Small intestine (tissue), 7 donors: ENCODE measurements around the gene PCDHGB1. TPM values are rescaled to one million over a fixed set of nuclear protein-coding genes. Genes with fewer than 3 reads are reported as not detected.
A peak's percentile ranks its signal among the peaks of the same experiment; 100 is the strongest.
"Not testable (repeated sequence)": the region's sequence is repeated elsewhere in the genome, so short reads cannot be mapped to it uniquely, and the experiment has no call there.

Experiments used
- DNase-seq, 2 donors: peaks; one replicate each; pipeline versions ENCODE4 v3.0.0 to v3.0.0-alpha.2; 2013
- FAIRE-seq: peaks from 2 replicates; lab custom pipeline; 2012; peaks lifted over from hg19 to GRCh38; lab: Jason Lieb, UNC
- H3K27ac ChIP-seq, 3 donors: one replicate each; pipeline ENCODE4 v1.5.1; 2013; ENCODE audit warnings: low read length in 2 of 3, mild to moderate bottlenecking in 2 of 3, control low read depth in 1 of 3, inconsistent platforms in 1 of 3, low read depth in 1 of 3, moderate library complexity in 1 of 3
- H3K27me3 ChIP-seq, 3 donors: one replicate each; pipeline ENCODE4 v1.6.1; 2013; ENCODE audit warnings: low read length in 3 of 3, inconsistent platforms in 1 of 3; ENCODE audit not compliant: control insufficient read depth in 3 of 3, insufficient read depth in 3 of 3
- H3K36me3 ChIP-seq, 3 donors: one replicate each; pipeline ENCODE4 v1.6.1; 2013; ENCODE audit warnings: low read length in 3 of 3, inconsistent platforms in 1 of 3, low read depth in 1 of 3, mild to moderate bottlenecking in 1 of 3, moderate library complexity in 1 of 3; ENCODE audit not compliant: control insufficient read depth in 3 of 3, insufficient read depth in 2 of 3
- H3K4me1 ChIP-seq, 3 donors: one replicate each; pipeline ENCODE4 v1.6.1; 2013; ENCODE audit warnings: low read length in 2 of 3, inconsistent platforms in 1 of 3, low read depth in 1 of 3, mild to moderate bottlenecking in 1 of 3, moderate library complexity in 1 of 3; ENCODE audit not compliant: control insufficient read depth in 3 of 3, insufficient read depth in 2 of 3
- H3K4me3 ChIP-seq, 3 donors: one replicate each; pipeline ENCODE4 v1.5.1; 2013; ENCODE audit warnings: low read length in 3 of 3, control low read depth in 1 of 3, inconsistent platforms in 1 of 3, low read depth in 1 of 3, mild to moderate bottlenecking in 1 of 3, moderate library complexity in 1 of 3
- H3K9me3 ChIP-seq, 2 donors: one replicate each; pipeline ENCODE4 v1.6.1; 2013; ENCODE audit warnings: low read depth in 1 of 2, low read length in 1 of 2; ENCODE audit not compliant: control insufficient read depth in 2 of 2, insufficient read depth in 1 of 2
- WGBS, 3 donors: extraction: QIAGEN DNeasy Blood & Tissue Kit; methylation state at CpG; one replicate each; pipeline ENCODE4 v1.1.7; 2013; 5-methylcytosine and 5-hydroxymethylcytosine counted together
- polyA plus RNA-seq, 4 donors: library from polyadenylated mRNA; stranded (reverse) in 3 of 4; unstranded in 1 of 4; fragments of 200-250 nt in 3 of 4; fragments of 120-200 nt in 1 of 4; gene quantifications; one replicate each; pipeline versions ENCODE4 v1.2.1 to v1.2.3, GENCODE V29; 2013
- donor health status: healthy with polysubstance abuse.
- donor health status: control.
- donor health status: control.
- donor health status: Bipolar disorder and iron deficiency.
- donor health status: healthy.

The PCDHGB1 gene
- polyA plus RNA-seq, 4 donors = 0.19 to 0.21 TPM; not detected in 2

GRCh38 chr5:141384471-141385267 lies 34.8 kb downstream of the PCDHGB1 start:
- peaks cover 3 to 56% of the 10 kb centered on the region in 2 donors for H3K9me3 ChIP-seq
- 55 to 62% (median 58%) methylated on average over 43 of the region's 43 CpGs for WGBS, 3 donors
- no peaks in the 10 kb centered on the region for H3K4me1 ChIP-seq
- no peaks in the 10 kb centered on the region for H3K36me3 ChIP-seq
- H3K27ac ChIP-seq = no peak overlapping the region
- peaks cover 0 to 35% (median 15%) of the 10 kb centered on the region in 3 donors for H3K27me3 ChIP-seq
- H3K4me3 ChIP-seq = no peak overlapping the region
- FAIRE-seq (no peak), DNase-seq (no peak)

GRCh38 chr5:141387557-141388311 lies 37.8 kb downstream of the PCDHGB1 start, which contains the start of gene PCDHGB4:
PCDHGB4 (plus strand) TSS chr5:141387698; CDS start chr5:141387885, 187 bp downstream.
- peak in 1 of 2 donors; percentile 30 for DNase-seq
- Histone ChIP-seq H3K9me3 (peaks cover 7 to 58% of the 10 kb centered on the region in 2 donors), H3K27me3 (peaks cover 0 to 40% (median 17%) of the 10 kb centered on the region in 3 donors)
- H3K36me3 ChIP-seq, H3K4me1 ChIP-seq, H3K4me3 ChIP-seq, H3K27ac ChIP-seq, FAIRE-seq: not testable (repeated sequence)
- 14 to 42% (median 39%) methylated on average over 17 to 22 of the region's 40 CpGs for WGBS, 3 donors

GRCh38 chr5:141388661-141389060 lies 38.8 kb downstream of the PCDHGB1 start:
- Histone ChIP-seq H3K4me1 (no peaks in the 10 kb centered on the region), H3K9me3 (peaks cover 8 to 58% of the 10 kb centered on the region in 2 donors), H3K27ac (no peak overlapping the region), H3K4me3 (no peak overlapping the region), H3K36me3 (no peaks in the 10 kb centered on the region), H3K27me3 (peaks cover 0 to 39% (median 17%) of the 10 kb centered on the region in 3 donors)
- 49 to 56% (median 49%) methylated on average over 10 of the region's 10 CpGs for WGBS, 3 donors
- DNase-seq (no peak), FAIRE-seq (no peak)

GRCh38 chr5:141389153-141390042 lies 39.5 kb downstream of the PCDHGB1 start:
- DNase-seq = no peak
- Histone ChIP-seq H3K36me3 (no peaks in the 10 kb centered on the region), H3K27me3 (peaks cover 0 to 36% (median 22%) of the 10 kb centered on the region in 3 donors), H3K4me3 (no peak overlapping the region), H3K27ac (no peak overlapping the region), H3K4me1 (no peaks in the 10 kb centered on the region), H3K9me3 (peaks cover 8 to 58% of the 10 kb centered on the region in 2 donors)
- 43 to 63% (median 63%) methylated on average over 70 to 77 of the region's 77 CpGs for WGBS, 3 donors
- FAIRE-seq = no peak

GRCh38 chr5:141392429-141393198 lies 42.7 kb downstream of the PCDHGB1 start, which contains the start of gene PCDHGA8:
PCDHGA8 (plus strand) TSS chr5:141392633; CDS start chr5:141392814, 181 bp downstream.
- H3K36me3 ChIP-seq = no peaks in the 10 kb centered on the region
- peaks cover 0 to 31% (median 23%) of the 10 kb centered on the region in 3 donors for H3K27me3 ChIP-seq
- H3K4me3 ChIP-seq = no peak within 1 kb of the TSS
- no peak for FAIRE-seq
- no peaks in the 10 kb centered on the region for H3K4me1 ChIP-seq
- H3K27ac ChIP-seq = no peak within 1 kb of the TSS
- DNase-seq = no peak
- peaks cover 8 to 51% of the 10 kb centered on the region in 2 donors for H3K9me3 ChIP-seq
- WGBS, 3 donors = 31 to 47% (median 46%) methylated on average over 38 of the region's 38 CpGs

GRCh38 chr5:141393267-141393666 lies 43.4 kb downstream of the PCDHGB1 start:
- peaks cover 8 to 52% of the 10 kb centered on the region in 2 donors for H3K9me3 ChIP-seq
- FAIRE-seq = no peak

GRCh38 chr5:141394401-141395187 lies 44.7 kb downstream of the PCDHGB1 start:
- H3K36me3 ChIP-seq, H3K4me3 ChIP-seq, H3K4me1 ChIP-seq, DNase-seq, FAIRE-seq, H3K27ac ChIP-seq: not testable (repeated sequence)
- 45 to 56% (median 47%) methylated on average over 33 to 46 of the region's 53 CpGs for WGBS, 3 donors
- peaks cover 0 to 33% (median 27%) of the 10 kb centered on the region in 3 donors for H3K27me3 ChIP-seq
- H3K9me3 ChIP-seq = peaks cover 5 to 51% of the 10 kb centered on the region in 2 donors

More at GRCh38 chr5:141393267-141393666, 43.4 kb downstream of the PCDHGB1 start:
- 40 to 52% (median 50%) methylated on average over 21 of the region's 21 CpGs for whole genome bisulfite sequencing, 3 donors
- Histone ChIP-seq H3K36me3 (no peaks in the 10 kb centered on the region), H3K27ac (no peak overlapping the region), H3K4me3 (no peak overlapping the region), H3K27me3 (peaks cover 0 to 29% (median 22%) of the 10 kb centered on the region in 3 donors), H3K4me1 (no peaks in the 10 kb centered on the region)
- DNase-seq = no peak
